ENCODE measurements around the gene C1S. TPM values are rescaled to one million over a fixed set of nuclear protein-coding genes. Genes with fewer than 3 reads are reported as not detected.

Gene C1S
- total and polyA plus RNA-seq, 2 experiments from 2014 or later, result 4.9 to 9.7 TPM

DNA sequence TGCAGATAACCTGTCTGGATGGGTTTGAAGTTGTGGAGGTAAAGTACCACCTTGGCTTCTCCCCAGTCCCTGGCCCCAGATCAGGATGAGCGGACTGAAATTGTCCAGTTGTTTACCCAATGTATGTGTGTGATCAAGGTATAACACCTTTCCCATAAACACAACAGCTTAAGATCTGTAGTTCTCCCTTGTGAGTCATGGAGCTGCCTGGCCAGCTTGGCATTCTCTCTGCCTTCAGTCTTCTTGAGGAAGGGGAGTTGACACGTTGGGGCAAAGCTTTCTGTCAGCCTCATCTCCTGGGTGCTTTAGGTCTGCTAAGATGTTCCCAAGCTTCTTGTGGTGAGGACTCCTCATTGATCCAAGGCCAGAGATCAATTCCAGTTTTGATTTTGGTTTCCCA is 6.1 kb downstream of the C1S start:
- no peaks in the 10 kb centered on the region for H3K36me3 Mint-ChIP-seq (ENCODE audit: low read depth)
- no peaks in the 10 kb centered on the region for H3F3A ChIP-seq (replicated peaks; ENCODE audit: low read depth)
- no peak for ATAC-seq

GRCh38 chr12:7067096-7067495 is 6.6 kb downstream of the C1S start:
- Histone ChIP-seq H3K27ac (ENCODE audit: low read depth) (no peak overlapping the region), H3K4me1 (ENCODE audit: insufficient read depth) (no peaks in the 10 kb centered on the region), H4K20me1 (replicated peaks; ENCODE audit: insufficient read depth) (no peaks in the 10 kb centered on the region), H3K4me2 (no peak overlapping the region), H3K9me2 (ENCODE audit: insufficient read depth) (peaks cover 6% of the 10 kb centered on the region; the same call in 1 of the 2 replicates), H3K36me3 (ENCODE audit: insufficient read depth) (no peaks in the 10 kb centered on the region), H3K4me3 (no peak overlapping the region), H3K79me2 (replicated peaks; ENCODE audit: insufficient read depth) (no peaks in the 10 kb centered on the region), H3K27me3 (ENCODE audit: insufficient read depth) (no peaks in the 10 kb centered on the region), H2AFZ (no peak overlapping the region), H3F3A (replicated peaks; ENCODE audit: low read depth) (no peaks in the 10 kb centered on the region)
- Mint-ChIP-seq H3K36me3 (ENCODE audit: low read depth) (no peaks in the 10 kb centered on the region), H3K27ac (no peak overlapping the region), H3K4me3 (no peak overlapping the region), H3K27me3 (ENCODE audit: insufficient read depth, low read depth, poor library complexity) (peaks cover 5% of the 10 kb centered on the region), H3K4me1 (no peaks in the 10 kb centered on the region), H3K9me3 (no peaks in the 10 kb centered on the region)
- ATAC-seq, result no peak
- DNase-seq (ENCODE audit: low spot score), result no peak
- TF ChIP-seq, protein P1, sequence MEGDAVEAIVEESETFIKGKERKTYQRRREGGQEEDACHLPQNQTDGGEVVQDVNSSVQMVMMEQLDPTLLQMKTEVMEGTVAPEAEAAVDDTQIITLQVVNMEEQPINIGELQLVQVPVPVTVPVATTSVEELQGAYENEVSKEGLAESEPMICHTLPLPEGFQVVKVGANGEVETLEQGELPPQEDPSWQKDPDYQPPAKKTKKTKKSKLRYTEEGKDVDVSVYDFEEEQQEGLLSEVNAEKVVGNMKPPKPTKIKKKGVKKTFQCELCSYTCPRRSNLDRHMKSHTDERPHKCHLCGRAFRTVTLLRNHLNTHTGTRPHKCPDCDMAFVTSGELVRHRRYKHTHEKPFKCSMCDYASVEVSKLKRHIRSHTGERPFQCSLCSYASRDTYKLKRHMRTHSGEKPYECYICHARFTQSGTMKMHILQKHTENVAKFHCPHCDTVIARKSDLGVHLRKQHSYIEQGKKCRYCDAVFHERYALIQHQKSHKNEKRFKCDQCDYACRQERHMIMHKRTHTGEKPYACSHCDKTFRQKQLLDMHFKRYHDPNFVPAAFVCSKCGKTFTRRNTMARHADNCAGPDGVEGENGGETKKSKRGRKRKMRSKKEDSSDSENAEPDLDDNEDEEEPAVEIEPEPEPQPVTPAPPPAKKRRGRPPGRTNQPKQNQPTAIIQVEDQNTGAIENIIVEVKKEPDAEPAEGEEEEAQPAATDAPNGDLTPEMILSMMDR (conservative IDR thresholded peaks at IDR 0.05; ENCODE audit: low read depth in 2 of 2), result no peak
- TF ChIP-seq CREB1 (CRISPR knock-in tag; IDR thresholded peaks at IDR 0.05; ENCODE audit: low read depth) (no peak), NANOG (IDR thresholded peaks at IDR 0.05; ENCODE audit: borderline replicate concordance) (no peak), ZNF331 (CRISPR knock-in tag; IDR thresholded peaks at IDR 0.05; ENCODE audit: low read depth) (no peak), REST (IDR thresholded peaks at IDR 0.05; ENCODE audit: unreplicated experiment) (no peak), ZNF462 (CRISPR knock-in tag; IDR thresholded peaks at IDR 0.05) (no peak), ETS1 (IDR thresholded peaks at IDR 0.05) (no peak), JUNB (IDR thresholded peaks at IDR 0.05; ENCODE audit: unreplicated experiment) (no peak), EZH2phosphoT487 (IDR thresholded peaks at IDR 0.05; ENCODE audit: unreplicated experiment) (no peak)

More for the DNA sequence above, 6.1 kb downstream of the C1S start:
- Histone ChIP-seq H3K36me3 (ENCODE audit: insufficient read depth) (no peaks in the 10 kb centered on the region), H3K27me3 (ENCODE audit: insufficient read depth) (no peaks in the 10 kb centered on the region), H2AFZ (no peak overlapping the region), H3K9me2 (ENCODE audit: insufficient read depth) (peaks cover 6% of the 10 kb centered on the region; the same call in 1 of the 2 replicates), H3K79me2 (replicated peaks; ENCODE audit: insufficient read depth) (no peaks in the 10 kb centered on the region), H3K4me2 (no peak overlapping the region), H3K4me1 (ENCODE audit: insufficient read depth) (no peaks in the 10 kb centered on the region), H4K20me1 (replicated peaks; ENCODE audit: insufficient read depth) (no peaks in the 10 kb centered on the region), H3K27ac (ENCODE audit: low read depth) (no peak overlapping the region), H3K4me3 (no peak overlapping the region)
- no peak for DNase-seq (ENCODE audit: low spot score)
- Mint-ChIP-seq H3K27me3 (ENCODE audit: insufficient read depth, low read depth, poor library complexity) (peaks cover 5% of the 10 kb centered on the region), H3K4me1 (no peaks in the 10 kb centered on the region), H3K27ac (no peak overlapping the region), H3K4me3 (no peak overlapping the region), H3K9me3 (no peaks in the 10 kb centered on the region)
- TF ChIP-seq CREB1 (CRISPR knock-in tag; IDR thresholded peaks at IDR 0.05; ENCODE audit: low read depth) (no peak), ZNF331 (CRISPR knock-in tag; IDR thresholded peaks at IDR 0.05; ENCODE audit: low read depth) (no peak)
